WI38 (cell line): ENCODE measurements around the gene COX14.

Source experiments
- H3K4me3 ChIP-seq: 2 replicates; pipeline ENCODE4 v1.5.1; 2011; ENCODE audit warnings: low read depth, mild to moderate bottlenecking, control low read depth, low read length
- TF ChIP-seq, protein P1 (sequence below): IDR thresholded peaks from 2 replicates; pipeline ENCODE4 v1.5.1; 2012; ENCODE audit warnings: low read depth, mild to moderate bottlenecking, control low read depth, low read length

COX14 gene

DNA sequence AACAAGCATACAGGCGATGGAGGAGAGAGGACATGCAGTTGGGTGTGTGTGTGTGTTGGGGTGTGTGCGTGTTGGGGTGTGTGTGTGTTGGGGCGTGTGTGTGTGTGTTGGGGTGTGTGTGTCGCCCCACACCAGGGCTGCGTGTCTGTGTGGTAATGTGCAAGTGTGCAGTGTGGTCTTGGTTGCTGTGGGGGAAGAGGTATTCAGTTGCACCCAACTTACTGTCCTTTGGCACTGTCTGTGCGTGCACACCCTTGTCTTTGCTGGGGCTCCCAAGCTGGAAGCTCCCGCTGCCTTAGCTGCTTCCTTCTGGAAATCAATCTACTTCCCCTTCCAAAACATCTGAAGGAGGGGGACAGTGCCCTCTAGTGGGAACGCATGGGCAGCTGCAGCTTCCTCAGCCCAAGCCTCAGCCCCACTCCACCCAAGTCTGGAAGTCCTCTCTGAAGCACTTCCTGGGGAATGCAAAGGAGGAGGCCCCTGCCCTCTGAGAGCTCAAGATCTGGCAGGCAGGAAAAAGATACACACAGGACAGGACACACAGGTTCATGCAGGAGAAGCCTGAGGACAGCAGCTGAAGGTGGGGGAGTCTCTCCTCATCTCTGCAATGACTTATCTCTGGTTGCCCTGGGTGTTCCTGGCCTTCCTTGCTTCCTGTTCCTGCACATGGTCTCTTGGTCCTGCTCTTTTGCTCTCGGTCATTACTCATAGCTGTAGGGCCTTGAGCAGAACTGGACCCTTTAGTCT, 41.5 kb upstream of the COX14 start:
- TF ChIP-seq, protein P1, sequence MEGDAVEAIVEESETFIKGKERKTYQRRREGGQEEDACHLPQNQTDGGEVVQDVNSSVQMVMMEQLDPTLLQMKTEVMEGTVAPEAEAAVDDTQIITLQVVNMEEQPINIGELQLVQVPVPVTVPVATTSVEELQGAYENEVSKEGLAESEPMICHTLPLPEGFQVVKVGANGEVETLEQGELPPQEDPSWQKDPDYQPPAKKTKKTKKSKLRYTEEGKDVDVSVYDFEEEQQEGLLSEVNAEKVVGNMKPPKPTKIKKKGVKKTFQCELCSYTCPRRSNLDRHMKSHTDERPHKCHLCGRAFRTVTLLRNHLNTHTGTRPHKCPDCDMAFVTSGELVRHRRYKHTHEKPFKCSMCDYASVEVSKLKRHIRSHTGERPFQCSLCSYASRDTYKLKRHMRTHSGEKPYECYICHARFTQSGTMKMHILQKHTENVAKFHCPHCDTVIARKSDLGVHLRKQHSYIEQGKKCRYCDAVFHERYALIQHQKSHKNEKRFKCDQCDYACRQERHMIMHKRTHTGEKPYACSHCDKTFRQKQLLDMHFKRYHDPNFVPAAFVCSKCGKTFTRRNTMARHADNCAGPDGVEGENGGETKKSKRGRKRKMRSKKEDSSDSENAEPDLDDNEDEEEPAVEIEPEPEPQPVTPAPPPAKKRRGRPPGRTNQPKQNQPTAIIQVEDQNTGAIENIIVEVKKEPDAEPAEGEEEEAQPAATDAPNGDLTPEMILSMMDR: peak; percentile 96
- no peak overlapping the region for H3K4me3 ChIP-seq

DNA sequence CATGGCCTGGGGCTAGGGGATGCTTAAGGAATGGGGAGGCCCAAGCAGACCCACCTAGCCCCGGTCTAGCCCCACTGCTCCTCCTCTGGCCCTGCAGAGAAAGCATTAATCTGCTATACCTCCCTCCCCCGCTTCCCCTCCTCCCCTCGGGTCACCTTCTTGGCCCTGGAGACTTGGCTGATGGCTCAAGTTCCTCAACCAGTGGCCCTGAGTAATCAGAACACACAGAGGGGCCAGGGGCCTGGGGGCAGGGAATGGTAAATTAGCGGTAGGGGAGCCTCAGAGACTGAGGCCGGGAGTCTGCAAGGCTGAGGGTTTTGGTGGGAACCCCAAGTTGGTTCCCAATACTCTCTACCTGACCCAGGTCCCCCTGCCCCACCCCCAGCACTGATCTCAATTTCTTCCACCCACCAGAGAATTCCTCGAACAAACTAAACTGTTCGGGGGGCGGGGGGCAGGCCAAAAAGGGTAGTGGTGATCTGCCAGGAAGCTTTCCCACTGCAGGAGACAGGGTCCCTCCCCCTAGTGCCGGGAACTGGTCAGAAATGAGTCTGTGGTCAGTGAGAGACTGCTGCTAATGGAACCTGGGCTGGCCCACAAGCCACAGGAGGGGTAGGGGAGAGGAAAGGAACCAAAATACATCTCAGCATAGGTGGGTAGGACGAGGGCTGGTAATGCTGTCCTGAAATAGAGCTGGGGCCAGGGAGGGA, 39.7 kb upstream of the COX14 start:
- no peak overlapping the region for H3K4me3 ChIP-seq
- TF ChIP-seq, protein P1: no peak

- TF ChIP-seq, protein P1: no peak
- no peak overlapping the region for H3K4me3 ChIP-seq
Observed at GRCh38 chr12:50073206-50073605, 38.8 kb upstream of the COX14 start.

DNA sequence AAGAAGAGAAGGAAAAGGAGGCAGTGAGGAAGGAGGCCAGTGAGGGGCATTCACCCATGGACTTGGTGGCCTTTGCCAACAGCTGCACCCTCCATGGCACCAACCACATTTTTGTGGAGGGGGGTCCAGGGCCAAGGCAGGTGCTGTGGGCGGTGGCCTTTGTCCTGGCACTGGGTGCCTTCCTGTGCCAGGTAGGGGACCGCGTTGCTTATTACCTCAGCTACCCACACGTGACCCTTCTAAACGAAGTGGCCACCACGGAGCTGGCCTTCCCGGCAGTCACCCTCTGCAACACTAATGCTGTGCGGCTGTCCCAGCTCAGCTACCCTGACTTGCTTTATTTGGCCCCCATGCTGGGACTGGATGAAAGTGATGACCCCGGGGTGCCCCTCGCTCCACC, 38.3 kb upstream of the COX14 start:
- TF ChIP-seq, protein P1: no peak
- no peak overlapping the region for H3K4me3 ChIP-seq

- TF ChIP-seq, protein P1: peak; percentile 79
- H3K4me3 ChIP-seq: no peak overlapping the region
Observed at GRCh38 chr12:50074936-50075807, 36.9 kb upstream of the COX14 start.

DNA sequence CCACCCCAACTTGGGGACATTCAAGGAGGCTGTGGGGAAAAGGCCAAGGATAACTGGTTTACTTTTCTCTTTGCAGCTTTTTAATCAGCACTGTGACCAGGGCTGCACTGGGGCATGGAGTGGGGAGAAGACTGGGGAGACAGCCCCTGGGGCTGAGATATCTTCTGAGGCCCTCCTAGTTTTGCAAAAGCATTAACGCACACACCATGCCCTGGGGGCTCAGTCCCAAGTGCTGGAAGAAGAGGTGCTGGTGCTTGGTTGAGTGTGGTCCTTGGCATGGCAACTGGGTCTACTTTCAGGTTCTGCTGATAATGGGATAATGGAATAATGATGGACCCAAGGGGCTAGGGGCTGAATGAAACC, 36.2 kb upstream of the COX14 start:
- H3K4me3 ChIP-seq: no peak overlapping the region
- TF ChIP-seq, protein P1: no peak
